NCI-H226 (cell line): Measurements from ENCODE around the gene HTATIP2.
"Not testable (repeated sequence)": the region's sequence is repeated elsewhere in the genome, so short reads cannot be mapped to it uniquely, and the experiment has no call there.

ENCODE experiments used
- DNase-seq: peaks from one replicate; pipeline ENCODE4 v3.0.0-alpha.2; 2015

HTATIP2 gene

GRCh38 chr11:20363500-20364340, at the start of gene HTATIP2:
Gene HTATIP2 (plus strand): TSS chr11:20363714. CDS start chr11:20364238, 524 bp downstream.
- no peak for DNase-seq

- no peak for DNase-seq
Observed at GRCh38 chr11:20315800-20316199, 47.7 kb upstream of the HTATIP2 start.

GRCh38 chr11:20321177-20321576, 42.3 kb upstream of the HTATIP2 start:
- DNase-seq: no peak

GRCh38 chr11:20327377-20327935, 36.1 kb upstream of the HTATIP2 start:
- DNase-seq: no peak

- DNase-seq: no peak
Observed at GRCh38 chr11:20336056-20336455, 27.5 kb upstream of the HTATIP2 start.

- DNase-seq: no peak
Observed at GRCh38 chr11:20337526-20338154, 25.9 kb upstream of the HTATIP2 start.

GRCh38 chr11:20342347-20343141, 21.0 kb upstream of the HTATIP2 start:
- no peak for DNase-seq

- DNase-seq: no peak
Observed at GRCh38 chr11:20351136-20351535, 12.4 kb upstream of the HTATIP2 start.

GRCh38 chr11:20351751-20352262, 11.7 kb upstream of the HTATIP2 start:
- peak; percentile 19 for DNase-seq

GRCh38 chr11:20353829-20354434, 9.6 kb upstream of the HTATIP2 start:
- no peak for DNase-seq

GRCh38 chr11:20355221-20356219, 8.0 kb upstream of the HTATIP2 start:
- DNase-seq: no peak

- DNase-seq: no peak
Observed at GRCh38 chr11:20357150-20357549, 6.4 kb upstream of the HTATIP2 start.

GRCh38 chr11:20360650-20361049, 2.9 kb upstream of the HTATIP2 start:
- DNase-seq: peak; percentile 50

- DNase-seq: no peak
Observed at GRCh38 chr11:20362481-20362880, 1.0 kb upstream of the HTATIP2 start.

- no peak for DNase-seq
Observed at GRCh38 chr11:20363149-20363499, 390 bp upstream of the HTATIP2 start.

GRCh38 chr11:20364341-20364792, 853 bp downstream of the HTATIP2 start:
- DNase-seq: no peak

GRCh38 chr11:20365465-20365864, 2.0 kb downstream of the HTATIP2 start:
- not testable (repeated sequence) for DNase-seq

- peak; percentile 81 for DNase-seq
Observed at GRCh38 chr11:20367313-20367948, 3.9 kb downstream of the HTATIP2 start.

- DNase-seq: no peak
Observed at GRCh38 chr11:20368438-20368837, 4.9 kb downstream of the HTATIP2 start.

- DNase-seq: no peak
Observed at GRCh38 chr11:20369826-20370225, 6.3 kb downstream of the HTATIP2 start.
